HCT116 (cell line): ENCODE measurements around the gene SLC5A5. TPM values are rescaled to one million over a fixed set of nuclear protein-coding genes. Genes with fewer than 3 reads are reported as not detected.
A peak's percentile ranks its signal among the peaks of the same experiment; 100 is the strongest.

Source experiments
- ATAC-seq: fragments of 200-7000 bp; cut with Tn5 transposase; 2 replicates; pipeline ENCODE4 v1.9.1; 2020; ENCODE audit warnings: mild to moderate bottlenecking, moderate library complexity
- BruUV-seq: library from RNA; stranded (reverse); fragments of 400-500 nt; replicated peaks from 2 replicates; lab custom pipeline; 2021; lab: Mats Ljungman, UMichigan
- CTCF ChIA-PET: fragments of 300-600 bp; sonication (Branson Sonifier 250); formaldehyde crosslinking; loops from one replicate; lab custom pipeline; 2021; ENCODE audit warnings: antibody characterized with exemption; lab: Charles Lee
- POLR2A ChIA-PET: fragments of 300-600, 350-600 bp; sonication (Branson Sonifier 250); formaldehyde crosslinking; loops from one replicate; lab custom pipeline; 2021; ENCODE audit warnings: antibody characterized with exemption; lab: Charles Lee
- RAD21 ChIA-PET, 2 experiments: fragments of 300-600 bp; sonication (Branson Sonifier 250); formaldehyde crosslinking; loops; one replicate each; lab custom pipeline; 2023; ENCODE audit warnings: low total read pairs in 2 of 2; ENCODE audit not compliant: uncharacterized antibody in 2 of 2, unreplicated experiment in 2 of 2, low non-redundant PET in 1 of 2; lab: Charles Lee
- DNase-seq: peaks from one replicate; pipeline ENCODE4 v3.0.0-alpha.2; 2010; ENCODE audit warnings: low read depth, low spot score
- H2AFZ ChIP-seq: fragments of 200-600 bp; shearing (Covaris generic), sonication (generic); 2 replicates; pipeline ENCODE4 v1.6.1; 2017; ENCODE audit warnings: low read depth, mixed run types, mixed read lengths, antibody characterized with exemption, low read length; ENCODE audit not compliant: poor library complexity, severe bottlenecking
- H3K27ac ChIP-seq: 2 replicates; pipeline ENCODE4 v1.5.1; 2012; ENCODE audit warnings: low read depth, low read length
- H3K27me3 ChIP-seq: fragments of 200-600 bp; sonication (generic); 2 replicates; pipeline ENCODE4 v1.6.1; 2016; ENCODE audit warnings: mixed run types, low read length, mixed read lengths; ENCODE audit not compliant: insufficient read depth
- H3K36me3 ChIP-seq, 2 experiments: fragments of 200-500 bp in 1 of 2; fragments of 200-600 bp in 1 of 2; sonication (Bioruptor generic) in 1 of 2; sonication (generic) in 1 of 2; 2 replicates each; pipeline versions ENCODE4 v1.5.1 to v1.6.1; 2014 to 2016; ENCODE audit warnings: low read length in 2 of 2, inconsistent platforms in 1 of 2, mixed read lengths in 1 of 2, mixed run types in 1 of 2; ENCODE audit not compliant: insufficient read depth in 2 of 2, control insufficient read depth in 1 of 2
- H3K4me1 ChIP-seq, 2 experiments: fragments of 200-600 bp in 1 of 2; sonication (generic) in 1 of 2; 2 replicates each; pipeline versions ENCODE4 v1.5.1 to v1.6.1; 2012 to 2017; ENCODE audit warnings: low read length in 2 of 2, inconsistent platforms in 1 of 2, mild to moderate bottlenecking in 1 of 2, mixed read lengths in 1 of 2, mixed run types in 1 of 2, moderate library complexity in 1 of 2; ENCODE audit not compliant: insufficient read depth in 2 of 2, control insufficient read depth in 1 of 2
- H3K4me2 ChIP-seq: fragments of 200-600 bp; sonication (generic); 2 replicates; pipeline ENCODE4 v1.6.1; 2017; ENCODE audit warnings: mixed run types, low read length, mixed read lengths
- H3K4me3 ChIP-seq, 2 experiments: fragments of 200-600 bp in 1 of 2; sonication (generic) in 1 of 2; replicated peaks in 1 of 2; 2 replicates each; pipeline ENCODE4 v1.5.1; 2011 to 2016; ENCODE audit warnings: low read length in 2 of 2, control low read depth in 1 of 2, low read depth in 1 of 2, mild to moderate bottlenecking in 1 of 2, mixed read lengths in 1 of 2, mixed run types in 1 of 2
- H3K79me2 ChIP-seq: fragments of 200-600 bp; sonication (generic); 2 replicates; pipeline ENCODE4 v1.6.1; 2017; ENCODE audit warnings: mild to moderate bottlenecking, mixed run types, low read length, moderate library complexity, mixed read lengths; ENCODE audit not compliant: insufficient read depth
- H3K9ac ChIP-seq: fragments of 200-600 bp; sonication (generic); 2 replicates; pipeline ENCODE4 v1.6.1; 2016; ENCODE audit warnings: low read length, mixed read lengths
- H3K9me2 ChIP-seq: fragments of 200-600 bp; sonication (generic), shearing (Covaris generic); 2 replicates; pipeline ENCODE4 v1.6.1; 2017; ENCODE audit warnings: mixed run types, mild to moderate bottlenecking, moderate library complexity; ENCODE audit not compliant: insufficient read depth
- H3K9me3 ChIP-seq, 2 experiments: fragments of 200-500 bp in 1 of 2; fragments of 200-600 bp in 1 of 2; sonication (Bioruptor generic) in 1 of 2; sonication (generic) in 1 of 2; 2 replicates each; pipeline ENCODE4 v1.6.1; 2014 to 2017; ENCODE audit warnings: low read length in 2 of 2, mixed read lengths in 2 of 2, inconsistent platforms in 1 of 2, low read depth in 1 of 2, mild to moderate bottlenecking in 1 of 2, mixed run types in 1 of 2, moderate library complexity in 1 of 2; ENCODE audit not compliant: control insufficient read depth in 1 of 2, insufficient read depth in 1 of 2
- H4K20me1 ChIP-seq: fragments of 200-600 bp; sonication (generic), shearing (Covaris generic); 2 replicates; pipeline ENCODE4 v1.6.1; 2017; ENCODE audit warnings: mixed run types, mild to moderate bottlenecking, moderate library complexity; ENCODE audit not compliant: insufficient read depth
- ATF3 ChIP-seq: IDR thresholded peaks from 2 replicates; pipeline ENCODE4 v1.6.1; 2012
- CEBPB ChIP-seq: IDR thresholded peaks from 2 replicates; pipeline ENCODE4 v1.6.1; 2012; ENCODE audit warnings: low read depth
- EGR1 ChIP-seq: IDR thresholded peaks from 2 replicates; pipeline ENCODE4 v1.6.1; 2012; ENCODE audit warnings: low read depth
- ELF1 ChIP-seq: IDR thresholded peaks from 2 replicates; pipeline ENCODE4 v1.6.1; 2012; ENCODE audit warnings: low read depth, borderline replicate concordance
- EZH2 ChIP-seq: fragments of 200-600 bp; sonication (generic); IDR thresholded peaks from 2 replicates; pipeline ENCODE4 v1.6.1; 2017; ENCODE audit warnings: antibody characterized with exemption, mixed run types
- FOSL1 ChIP-seq: IDR thresholded peaks from 2 replicates; pipeline ENCODE4 v1.6.1; 2012; ENCODE audit warnings: low read depth
- MAX ChIP-seq: IDR thresholded peaks from 2 replicates; pipeline ENCODE4 v1.6.1; 2012
- POLR2A ChIP-seq: IDR thresholded peaks from 2 replicates; pipeline ENCODE4 v1.7.0; 2011; ENCODE audit warnings: borderline replicate concordance; ENCODE audit not compliant: insufficient read depth, insufficient read length; ENCODE audit errors: extremely low read depth
- REST ChIP-seq: IDR thresholded peaks from 2 replicates; pipeline ENCODE4 v1.6.1; 2012; ENCODE audit warnings: low read depth
- SP1 ChIP-seq: IDR thresholded peaks from 2 replicates; pipeline ENCODE4 v1.6.1; 2012; ENCODE audit warnings: low read depth
- YY1 ChIP-seq: IDR thresholded peaks from 2 replicates; pipeline ENCODE4 v1.6.1; 2011; ENCODE audit warnings: low read length, low read depth, moderate library complexity, mild to moderate bottlenecking; ENCODE audit not compliant: insufficient replicate concordance; ENCODE audit errors: extremely low read depth
- ZFX ChIP-seq: fragments of 450-650 bp; IDR thresholded peaks from 2 replicates; pipeline ENCODE4 v1.6.1; 2017
- ZNF274 ChIP-seq: fragments of 200-500 bp; sonication (Bioruptor generic); IDR thresholded peaks from 2 replicates; pipeline ENCODE4 v1.6.1; 2014; ENCODE audit warnings: mild to moderate bottlenecking, low read depth, low read length, inconsistent platforms
- intact Hi-C: fragments of 100-400 bp; cut with micrococcal nuclease; formaldehyde crosslinking; loops from 2 replicates; pipeline ENCODE4 v1.10.0; 2022
- total RNA-seq: library from RNA; stranded (reverse); gene quantifications from one replicate; pipeline ENCODE4 v1.2.1, GENCODE V29; 2021; ENCODE audit not compliant: unreplicated experiment

SLC5A5 gene
- total RNA-seq, 1 experiment from 2014 or later, result 0.59 TPM

- no peak for DNase-seq
- ChIA-PET CTCF (interaction anchor here (1.2 to 3.4 kb wide), 3 partner anchors 60 to 66 kb away, joined by 3 to 39 read pairs (median 6); partner anchors contain the start of gene CCDC124), POLR2A (interaction anchor here (0.9 to 1.6 kb wide), 3 partner anchors 13 to 61 kb away, joined by 4 to 9 read pairs (median 7); partner anchors contain the start of genes CCDC124 and RPL18A), RAD21 (no interaction called here)
- Histone ChIP-seq H3K4me3 (no peak overlapping the region), H3K9me2 (no peaks in the 10 kb centered on the region), H4K20me1 (no peaks in the 10 kb centered on the region), H3K9ac (no peak overlapping the region), H3K4me2 (no peak overlapping the region), H3K4me1 (peaks cover 10 to 18% of the 10 kb centered on the region in 2 experiments), H2AFZ (no peak overlapping the region), H3K36me3 (no peaks in the 10 kb centered on the region), H3K9me3 (no peaks in the 10 kb centered on the region), H3K27me3 (no peaks in the 10 kb centered on the region), H3K79me2 (no peaks in the 10 kb centered on the region), H3K27ac (no peak overlapping the region)
- ATAC-seq, result no peak
- BruUV-seq, result no TSS peak
- TF ChIP-seq MAX (no peak), SP1 (no peak), POLR2A (no peak), FOSL1 (no peak)
- intact Hi-C loops, result no loop called here
Measured at GRCh38 chr19:17872251-17873001, 681 bp downstream of the SLC5A5 start.

- ATAC-seq (peak; percentile 89), DNase-seq (peak; percentile 48)
- Histone ChIP-seq H3K4me1 (peaks cover 10 to 18% of the 10 kb centered on the region in 2 experiments), H3K36me3 (no peaks in the 10 kb centered on the region), H2AFZ (peak overlapping the region; percentile 67), H3K79me2 (no peaks in the 10 kb centered on the region), H3K9me2 (no peaks in the 10 kb centered on the region), H3K9ac (peak overlapping the region; percentile 59), H3K9me3 (no peaks in the 10 kb centered on the region), H3K27me3 (no peaks in the 10 kb centered on the region), H3K4me3 (peak overlapping the region; percentile 22 to 57), H3K27ac (peak overlapping the region; percentile 75), H3K4me2 (peak overlapping the region; percentile 86), H4K20me1 (no peaks in the 10 kb centered on the region)
- RAD21 ChIA-PET, result no interaction called here
- POLR2A ChIA-PET, result no interaction called here
- no TSS peak for BruUV-seq
- CTCF ChIA-PET, result interaction anchor here (1.2 kb wide), 1 partner anchor 59 kb away, joined by 3 read pairs; the partner anchor contains the start of gene CCDC124
- intact Hi-C loops, result no loop called here
- no peak for TF ChIP-seq YY1
- no peak for TF ChIP-seq ELF1
- no peak for TF ChIP-seq ZNF274
- TF ChIP-seq CEBPB, result no peak
- TF ChIP-seq EZH2, result no peak
- TF ChIP-seq ATF3, result no peak
- TF ChIP-seq ZFX, result peak; percentile 27; the same call in 1 of the 2 replicates
- no peak for TF ChIP-seq EGR1
- no peak for TF ChIP-seq REST
Measured at GRCh38 chr19:17873786-17874757, 2.3 kb downstream of the SLC5A5 start.
